Measurements from ENCODE around the gene ATG7. TPM values are rescaled to one million over a fixed set of nuclear protein-coding genes. Genes with fewer than 3 reads are reported as not detected.

Gene ATG7
- total RNA-seq, 1 experiment from 2014 or later = 56.1 TPM

GRCh38 chr3:11463591-11463990 lies 191.4 kb downstream of the ATG7 start:
- Histone ChIP-seq H3K4me3 (no peak overlapping the region), H3K27ac (no peak overlapping the region), H3F3A (ENCODE audit: insufficient read depth, low read depth) (no peaks in the 10 kb centered on the region), H3K4me1 (replicated peaks; ENCODE audit: insufficient read depth) (no peaks in the 10 kb centered on the region), H2AFZ (no peak overlapping the region), H3K79me2 (ENCODE audit: low read depth) (no peaks in the 10 kb centered on the region), H4K20me1 (ENCODE audit: insufficient read depth) (no peaks in the 10 kb centered on the region; the same call in 1 of the 2 replicates), H3K9me3 (ENCODE audit: insufficient read depth, low read depth) (no peaks in the 10 kb centered on the region), H3K4me2 (no peak overlapping the region), H3K27me3 (ENCODE audit: insufficient read depth, low read depth) (no peaks in the 10 kb centered on the region), H3K9me2 (ENCODE audit: insufficient read depth) (no peaks in the 10 kb centered on the region), H3K36me3 (ENCODE audit: low read depth) (no peaks in the 10 kb centered on the region)
- TF ChIP-seq CTCF (conservative IDR thresholded peaks at IDR 0.05) (no peak), EZH2 (IDR thresholded peaks at IDR 0.05; ENCODE audit: low read depth) (no peak)
- no peak for DNase-seq
- POLR2A ChIA-PET (ENCODE audit: unreplicated experiment) = no interaction called here
- intact Hi-C loops (cut with micrococcal nuclease; ENCODE audit: unreplicated experiment) = no loop called here
- CTCF ChIA-PET = no interaction called here
- no TSS peak for BruUV-seq (replicated peaks)

GRCh38 chr3:11464356-11464755 lies 192.2 kb downstream of the ATG7 start:
- CTCF ChIA-PET = no interaction called here

GRCh38 chr3:11465744-11466616 lies 193.8 kb downstream of the ATG7 start:
- Histone ChIP-seq H4K20me1 (ENCODE audit: insufficient read depth) (no peaks in the 10 kb centered on the region), H3F3A (ENCODE audit: insufficient read depth, low read depth) (no peaks in the 10 kb centered on the region), H2AFZ (no peak overlapping the region), H3K79me2 (ENCODE audit: low read depth) (no peaks in the 10 kb centered on the region), H3K27me3 (ENCODE audit: insufficient read depth, low read depth) (no peaks in the 10 kb centered on the region), H3K4me2 (no peak overlapping the region), H3K4me1 (replicated peaks; ENCODE audit: insufficient read depth) (no peaks in the 10 kb centered on the region), H3K36me3 (ENCODE audit: low read depth) (no peaks in the 10 kb centered on the region), H3K9me3 (ENCODE audit: insufficient read depth, low read depth) (no peaks in the 10 kb centered on the region), H3K4me3 (no peak overlapping the region), H3K27ac (no peak overlapping the region), H3K9me2 (ENCODE audit: insufficient read depth) (no peaks in the 10 kb centered on the region)
- CTCF ChIA-PET = no interaction called here
- POLR2A ChIA-PET (ENCODE audit: unreplicated experiment) = no interaction called here
- no TSS peak for BruUV-seq (replicated peaks)
- intact Hi-C loops (cut with micrococcal nuclease; ENCODE audit: unreplicated experiment) = no loop called here
- no peak for DNase-seq
- TF ChIP-seq EZH2 (IDR thresholded peaks at IDR 0.05; ENCODE audit: low read depth) (no peak), CTCF (conservative IDR thresholded peaks at IDR 0.05) (no peak)

More at GRCh38 chr3:11464356-11464755, 192.2 kb downstream of the ATG7 start:
- no peak for DNase-seq
- no peaks in the 10 kb centered on the region for H3F3A ChIP-seq (ENCODE audit: insufficient read depth, low read depth)
- no peaks in the 10 kb centered on the region for H3K79me2 ChIP-seq (ENCODE audit: low read depth)
- no peak overlapping the region for H3K27ac ChIP-seq
- intact Hi-C loops (cut with micrococcal nuclease; ENCODE audit: unreplicated experiment) = no loop called here
- no TSS peak for BruUV-seq (replicated peaks)
- no peak for TF ChIP-seq CTCF (conservative IDR thresholded peaks at IDR 0.05)
- TF ChIP-seq EZH2 (IDR thresholded peaks at IDR 0.05; ENCODE audit: low read depth) = no peak
- no peaks in the 10 kb centered on the region for H3K9me2 ChIP-seq (ENCODE audit: insufficient read depth)
- H3K4me3 ChIP-seq = no peak overlapping the region
- H3K36me3 ChIP-seq (ENCODE audit: low read depth) = no peaks in the 10 kb centered on the region
- POLR2A ChIA-PET (ENCODE audit: unreplicated experiment) = no interaction called here
- H3K27me3 ChIP-seq (ENCODE audit: insufficient read depth, low read depth) = no peaks in the 10 kb centered on the region
- H3K4me2 ChIP-seq = no peak overlapping the region
- H3K4me1 ChIP-seq (replicated peaks; ENCODE audit: insufficient read depth) = no peaks in the 10 kb centered on the region
- no peaks in the 10 kb centered on the region for H3K9me3 ChIP-seq (ENCODE audit: insufficient read depth, low read depth)
- no peaks in the 10 kb centered on the region; the same call in 1 of the 2 replicates for H4K20me1 ChIP-seq (ENCODE audit: insufficient read depth)
- no peak overlapping the region for H2AFZ ChIP-seq

Data from PC-9 (cell line).